Activated CD4-positive, alpha-beta T cell treated with anti-CD3 and anti-CD28 coated beads, Interleukin-2, amount 10 ng/mL, durations not matched to agents 24 days and 14 days (primary cell): ENCODE data around the gene ATN1. TPM values are rescaled to one million over a fixed set of nuclear protein-coding genes. Genes with fewer than 3 reads are reported as not detected.

Source experiments
- DNase-seq: peaks from one replicate; pipeline ENCODE4 v3.0.0; 2022
- H3K27ac Mint-ChIP-seq: one replicate; pipeline ENCODE4 v1.8.0; 2022; ENCODE audit warnings: mild to moderate bottlenecking, mixed read lengths
- H3K27me3 Mint-ChIP-seq: one replicate; pipeline ENCODE4 v1.8.0; 2022; ENCODE audit warnings: mixed read lengths
- H3K36me3 Mint-ChIP-seq: one replicate; pipeline ENCODE4 v1.8.0; 2022; ENCODE audit warnings: low read depth, mild to moderate bottlenecking, mixed read lengths
- H3K4me1 Mint-ChIP-seq: one replicate; pipeline ENCODE4 v1.8.0; 2021; ENCODE audit warnings: mixed read lengths
- H3K4me3 Mint-ChIP-seq: one replicate; pipeline ENCODE4 v1.8.0; 2022; ENCODE audit warnings: mild to moderate bottlenecking, moderate library complexity, mixed read lengths
- H3K9me3 Mint-ChIP-seq: one replicate; pipeline ENCODE4 v1.8.0; 2021; ENCODE audit warnings: mixed read lengths
- intact Hi-C: fragments of 100-400 bp; cut with micrococcal nuclease; formaldehyde crosslinking; loops from one replicate; pipeline ENCODE4 v1.15.1; 2023
- total RNA-seq: library from RNA; stranded (reverse); gene quantifications from 2 replicates; pipeline ENCODE4 v1.2.3, GENCODE V29; 2022

Gene ATN1
- total RNA-seq, 1 donor from 2014 or later = 66.8 TPM

DNA sequence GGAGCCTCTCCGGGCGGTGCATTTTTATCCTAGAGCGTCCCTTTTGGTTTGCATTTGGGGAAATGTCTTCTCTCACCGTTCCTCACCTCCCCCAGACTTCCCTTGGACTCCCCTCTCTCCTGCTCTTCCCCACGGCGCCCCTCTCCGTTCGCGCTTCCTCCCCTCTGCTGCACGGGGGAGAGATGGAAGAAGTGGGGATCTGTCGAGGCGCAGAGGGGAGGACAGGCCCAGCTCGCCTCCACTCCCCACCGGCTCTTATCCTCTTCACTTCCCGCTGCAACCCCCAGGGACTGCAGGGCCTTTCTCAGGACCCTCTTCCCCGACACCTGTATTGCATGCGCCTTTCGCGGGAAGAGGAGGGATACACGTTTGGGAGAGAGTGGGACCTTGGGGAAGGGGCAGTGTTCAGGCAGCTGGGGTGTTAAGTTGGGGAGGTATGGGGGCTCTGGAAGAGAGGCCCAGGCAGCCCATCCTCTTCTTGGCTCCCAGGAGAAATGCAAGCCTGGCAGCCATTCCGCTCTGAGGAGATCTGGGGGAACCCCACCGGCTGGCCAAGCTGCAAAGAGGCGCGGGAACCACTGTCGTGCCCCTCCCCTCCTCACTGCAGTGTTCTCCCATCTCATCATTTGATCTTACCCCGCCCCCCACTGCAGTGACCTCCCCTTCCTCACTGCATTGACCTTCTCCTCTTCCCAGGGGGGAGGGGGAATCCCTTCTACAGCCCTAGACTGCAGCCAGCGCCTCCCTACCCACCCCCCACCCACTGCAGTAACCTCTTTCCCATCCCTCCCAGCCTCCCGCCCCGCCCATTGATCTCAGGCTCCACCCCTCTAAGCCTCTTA lies 12.6 kb upstream of the ATN1 start:
- peak; percentile 71 for DNase-seq
- no peaks in the 10 kb centered on the region for H3K9me3 Mint-ChIP-seq
- peak overlapping the region; percentile 99 for H3K4me3 Mint-ChIP-seq
- H3K4me1 Mint-ChIP-seq = peaks cover 47% of the 10 kb centered on the region
- peaks cover 34% of the 10 kb centered on the region for H3K36me3 Mint-ChIP-seq
- H3K27me3 Mint-ChIP-seq = no peaks in the 10 kb centered on the region
- intact Hi-C loops = loop anchor here (1.0 to 2.0 kb wide), 4 partner anchors 24 to 50 kb away; partner anchors contain the start of genes C12orf57 and SPSB2
- H3K27ac Mint-ChIP-seq = peak overlapping the region; percentile 94

GRCh38 chr12:6915789-6916285 lies 11.9 kb upstream of the ATN1 start:
- Mint-ChIP-seq H3K36me3 (peaks cover 34% of the 10 kb centered on the region), H3K27me3 (no peaks in the 10 kb centered on the region), H3K9me3 (no peaks in the 10 kb centered on the region), H3K27ac (peak overlapping the region; percentile 94), H3K4me3 (peak overlapping the region; percentile 99), H3K4me1 (peaks cover 47% of the 10 kb centered on the region)
- intact Hi-C loops = loop anchor here (2.0 kb wide), 2 partner anchors 43 to 49 kb away; partner anchors contain the start of gene SPSB2
- DNase-seq = no peak

GRCh38 chr12:6916426-6917200 lies 11.1 kb upstream of the ATN1 start:
- Mint-ChIP-seq H3K4me3 (peak overlapping the region; percentile 99), H3K4me1 (peaks cover 49% of the 10 kb centered on the region), H3K27ac (no peak overlapping the region), H3K36me3 (peaks cover 40% of the 10 kb centered on the region), H3K9me3 (no peaks in the 10 kb centered on the region), H3K27me3 (no peaks in the 10 kb centered on the region)
- intact Hi-C loops = no loop called here
- DNase-seq = no peak

GRCh38 chr12:6917491-6918231 lies 10.1 kb upstream of the ATN1 start:
- Mint-ChIP-seq H3K4me1 (peaks cover 53% of the 10 kb centered on the region), H3K36me3 (peaks cover 49% of the 10 kb centered on the region), H3K27ac (no peak overlapping the region), H3K27me3 (no peaks in the 10 kb centered on the region), H3K4me3 (no peak overlapping the region), H3K9me3 (no peaks in the 10 kb centered on the region)
- intact Hi-C loops = no loop called here
- DNase-seq = no peak

DNA sequence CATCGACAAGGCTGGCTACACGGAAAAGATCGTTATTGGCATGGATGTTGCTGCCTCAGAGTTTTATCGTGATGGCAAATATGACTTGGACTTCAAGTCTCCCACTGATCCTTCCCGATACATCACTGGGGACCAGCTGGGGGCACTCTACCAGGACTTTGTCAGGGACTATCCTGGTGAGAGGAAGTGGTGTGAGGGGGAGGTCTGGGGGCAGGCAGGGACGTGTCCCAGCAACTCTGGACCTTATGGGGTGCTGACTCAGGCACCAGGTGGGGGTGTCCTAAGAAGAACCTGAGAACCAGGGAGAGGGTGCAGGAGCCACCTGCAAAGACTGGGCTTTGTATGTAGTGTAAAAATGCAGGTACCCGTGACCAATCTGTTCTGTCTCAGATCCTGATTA lies 8.2 kb upstream of the ATN1 start:
- Mint-ChIP-seq H3K27me3 (no peaks in the 10 kb centered on the region), H3K9me3 (no peaks in the 10 kb centered on the region), H3K4me1 (peaks cover 55% of the 10 kb centered on the region), H3K27ac (peak overlapping the region; percentile 62), H3K4me3 (no peak overlapping the region), H3K36me3 (peaks cover 65% of the 10 kb centered on the region)
- intact Hi-C loops = no loop called here
- no peak for DNase-seq

DNA sequence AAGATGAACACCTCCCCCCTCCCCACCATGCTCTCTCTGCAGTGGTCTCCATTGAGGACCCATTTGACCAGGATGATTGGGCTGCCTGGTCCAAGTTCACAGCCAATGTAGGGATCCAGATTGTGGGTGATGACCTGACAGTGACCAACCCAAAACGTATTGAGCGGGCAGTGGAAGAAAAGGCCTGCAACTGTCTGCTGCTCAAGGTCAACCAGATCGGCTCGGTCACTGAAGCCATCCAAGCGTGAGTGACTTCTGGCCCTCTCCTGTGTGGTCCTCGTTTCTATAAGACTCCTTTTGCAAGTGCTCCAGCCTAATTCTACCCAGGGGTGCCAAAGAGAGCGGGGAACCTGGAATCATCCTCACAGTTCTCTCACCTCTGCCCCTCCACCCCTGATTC lies 6.2 kb upstream of the ATN1 start:
- Mint-ChIP-seq H3K27me3 (no peaks in the 10 kb centered on the region), H3K9me3 (no peaks in the 10 kb centered on the region), H3K36me3 (peaks cover 55% of the 10 kb centered on the region), H3K4me1 (peaks cover 44% of the 10 kb centered on the region), H3K27ac (no peak overlapping the region), H3K4me3 (no peak overlapping the region)
- no peak for DNase-seq
- intact Hi-C loops = loop anchor here (5.0 kb wide), 1 partner anchor 96 kb away; the partner anchor contains the start of gene LPCAT3

- no peaks in the 10 kb centered on the region for H3K27me3 Mint-ChIP-seq
- no peak for DNase-seq
- H3K4me3 Mint-ChIP-seq = no peak overlapping the region
- no peak overlapping the region for H3K27ac Mint-ChIP-seq
- intact Hi-C loops = loop anchor here (5.0 kb wide), 1 partner anchor 95 kb away; the partner anchor contains the start of gene LPCAT3
- H3K9me3 Mint-ChIP-seq = no peaks in the 10 kb centered on the region
- peaks cover 51% of the 10 kb centered on the region for H3K36me3 Mint-ChIP-seq
- H3K4me1 Mint-ChIP-seq = peaks cover 46% of the 10 kb centered on the region
Measured at GRCh38 chr12:6921996-6922946, 5.5 kb upstream of the ATN1 start.

- Mint-ChIP-seq H3K4me1 (peaks cover 42% of the 10 kb centered on the region), H3K36me3 (peaks cover 46% of the 10 kb centered on the region), H3K9me3 (no peaks in the 10 kb centered on the region), H3K27ac (peak overlapping the region; percentile 71), H3K27me3 (no peaks in the 10 kb centered on the region), H3K4me3 (no peak overlapping the region)
- DNase-seq = no peak
- intact Hi-C loops = loop anchor here (5.0 kb wide), 1 partner anchor 94 kb away; the partner anchor contains the start of gene LPCAT3
Measured at GRCh38 chr12:6923003-6923732, 4.6 kb upstream of the ATN1 start.

DNA sequence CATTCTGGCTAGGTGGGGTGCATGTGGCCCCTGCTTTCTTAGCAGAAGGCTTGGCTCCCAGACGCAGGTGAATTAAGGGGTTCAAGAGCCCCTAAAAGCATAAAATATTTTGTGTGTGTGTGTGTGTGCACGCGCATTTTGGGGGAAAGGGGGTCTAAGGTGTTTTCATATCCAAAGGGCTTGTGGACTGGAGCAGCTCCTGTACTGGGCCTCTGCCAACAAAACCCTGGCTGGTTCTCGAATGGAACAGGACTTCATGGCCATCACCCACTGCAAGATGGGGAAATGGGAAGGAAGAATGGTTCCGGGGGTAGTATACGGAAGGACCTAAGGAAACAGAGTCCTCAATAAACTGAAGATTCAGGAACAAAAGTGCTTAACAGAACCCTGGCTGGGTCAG lies 3.9 kb upstream of the ATN1 start:
- intact Hi-C loops = loop anchor here (1.0 to 5.0 kb wide), 5 partner anchors 14 to 185 kb away; partner anchors contain the start of genes C1RL, LPCAT3 and LRRC23
- Mint-ChIP-seq H3K4me1 (peaks cover 46% of the 10 kb centered on the region), H3K27ac (peak overlapping the region; percentile 72), H3K4me3 (no peak overlapping the region), H3K9me3 (no peaks in the 10 kb centered on the region), H3K36me3 (peaks cover 49% of the 10 kb centered on the region), H3K27me3 (no peaks in the 10 kb centered on the region)
- no peak for DNase-seq

DNA sequence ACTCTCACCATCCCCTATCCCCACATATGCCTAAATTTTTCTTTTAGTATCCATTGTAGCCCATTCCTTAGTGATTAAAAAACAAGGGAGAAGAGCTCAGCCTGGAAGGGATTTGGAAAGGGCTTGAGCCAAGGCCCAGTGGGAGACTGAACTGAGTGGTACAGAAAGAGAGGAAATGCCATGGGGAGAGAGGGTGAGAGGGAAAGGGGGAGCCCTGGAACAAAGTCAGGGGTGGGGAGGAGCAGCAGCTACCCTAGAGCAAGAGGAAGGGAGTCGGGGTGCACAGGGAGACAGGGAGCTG lies 2.6 kb upstream of the ATN1 start:
- Mint-ChIP-seq H3K27me3 (no peaks in the 10 kb centered on the region), H3K36me3 (peaks cover 39% of the 10 kb centered on the region), H3K9me3 (no peaks in the 10 kb centered on the region), H3K27ac (peak overlapping the region; percentile 59), H3K4me3 (peak overlapping the region; percentile 69), H3K4me1 (peaks cover 50% of the 10 kb centered on the region)
- DNase-seq = no peak
- intact Hi-C loops = loop anchor here (2.0 kb wide), 1 partner anchor 184 kb away; the partner anchor contains the start of gene C1RL

- peak overlapping the region; percentile 97 for H3K4me3 Mint-ChIP-seq
- H3K9me3 Mint-ChIP-seq = no peaks in the 10 kb centered on the region
- peaks cover 52% of the 10 kb centered on the region for H3K4me1 Mint-ChIP-seq
- DNase-seq = no peak
- H3K27ac Mint-ChIP-seq = peak overlapping the region; percentile 59
- H3K36me3 Mint-ChIP-seq = peaks cover 41% of the 10 kb centered on the region
- no peaks in the 10 kb centered on the region for H3K27me3 Mint-ChIP-seq
- intact Hi-C loops = loop anchor here (2.0 kb wide), 1 partner anchor 183 kb away; the partner anchor contains the start of gene C1RL
Measured at GRCh38 chr12:6925540-6926279, 2.0 kb upstream of the ATN1 start.
